WTC11 (cell line): ENCODE data around the gene PSMD1. TPM values are rescaled to one million over a fixed set of nuclear protein-coding genes. Genes with fewer than 3 reads are reported as not detected.

Experiments
- ATAC-seq: fragments of 200-7000 bp; cut with Tn5 transposase; 2 replicates; pipeline ENCODE4 v1.10.0; 2021; ENCODE audit warnings: mild to moderate bottlenecking, moderate library complexity
- CTCF ChIA-PET: fragments of 300-600 bp; sonication (Branson Sonifier 250); formaldehyde crosslinking; loops from one replicate; lab custom pipeline; 2021; ENCODE audit warnings: antibody characterized with exemption; lab: Charles Lee
- POLR2A ChIA-PET: fragments of 350-600 bp; sonication (Branson Sonifier 250); formaldehyde crosslinking; loops from one replicate; lab custom pipeline; 2021; ENCODE audit warnings: antibody characterized with exemption; lab: Charles Lee
- DNase-seq: peaks from one replicate; pipeline ENCODE4 v3.0.0; 2021; ENCODE audit warnings: low spot score
- H3K27ac Mint-ChIP-seq: 2 replicates; pipeline ENCODE4 v1.8.0; 2021; ENCODE audit warnings: mixed read lengths
- H3K27me3 Mint-ChIP-seq: 2 replicates; pipeline ENCODE4 v1.8.0; 2021; ENCODE audit warnings: low read depth, mild to moderate bottlenecking, moderate library complexity, mixed read lengths
- H3K36me3 Mint-ChIP-seq: 2 replicates; pipeline ENCODE4 v1.8.0; 2021; ENCODE audit warnings: mixed read lengths
- H3K4me1 Mint-ChIP-seq: 2 replicates; pipeline ENCODE4 v1.8.0; 2022; ENCODE audit warnings: mixed read lengths
- H3K4me3 Mint-ChIP-seq: 2 replicates; pipeline ENCODE4 v1.8.0; 2021; ENCODE audit warnings: mild to moderate bottlenecking, moderate library complexity, mixed read lengths
- H3K9me3 Mint-ChIP-seq: 2 replicates; pipeline ENCODE4 v1.8.0; 2021; ENCODE audit warnings: mixed read lengths
- CBFB ChIP-seq: sonication (generic); formaldehyde crosslinking; IDR thresholded peaks from 2 replicates; pipeline ENCODE4 v1.8.1; 2022; ENCODE audit warnings: mild to moderate bottlenecking, low read depth, missing genetic modification reagents
- CREM ChIP-seq: sonication (generic); formaldehyde crosslinking; IDR thresholded peaks from 2 replicates; pipeline ENCODE4 v1.8.1; 2022; ENCODE audit warnings: mild to moderate bottlenecking, missing genetic modification reagents, moderate library complexity
- ETV6 ChIP-seq: sonication (generic); formaldehyde crosslinking; IDR thresholded peaks from 2 replicates; pipeline ENCODE4 v1.8.1; 2022; ENCODE audit warnings: mild to moderate bottlenecking, missing genetic modification reagents
- FOXK1 ChIP-seq: sonication (generic); formaldehyde crosslinking; IDR thresholded peaks from 2 replicates; pipeline ENCODE4 v1.8.0; 2022; ENCODE audit warnings: mild to moderate bottlenecking, moderate library complexity, missing genetic modification reagents
- MYBL2 ChIP-seq: sonication (generic); formaldehyde crosslinking; IDR thresholded peaks from 2 replicates; pipeline ENCODE4 v1.8.1; 2023; ENCODE audit warnings: mild to moderate bottlenecking, moderate library complexity, missing genetic modification reagents
- SMAD4 ChIP-seq: sonication (generic); formaldehyde crosslinking; IDR thresholded peaks from 2 replicates; pipeline ENCODE4 v1.8.0; 2022; ENCODE audit warnings: mild to moderate bottlenecking, missing genetic modification reagents
- TEAD4 ChIP-seq: sonication (generic); formaldehyde crosslinking; IDR thresholded peaks from 2 replicates; pipeline ENCODE4 v1.8.0; 2022; ENCODE audit warnings: mild to moderate bottlenecking, missing genetic modification reagents
- ZNF121 ChIP-seq: sonication (generic); formaldehyde crosslinking; IDR thresholded peaks from 2 replicates; pipeline ENCODE4 v1.8.0; 2023; ENCODE audit warnings: missing genetic modification reagents
- ZNF219 ChIP-seq: sonication (generic); formaldehyde crosslinking; IDR thresholded peaks from 2 replicates; pipeline ENCODE4 v1.8.0; 2023; ENCODE audit warnings: missing genetic modification reagents, mild to moderate bottlenecking, borderline replicate concordance
- ZNF232 ChIP-seq: sonication (generic); formaldehyde crosslinking; IDR thresholded peaks from 2 replicates; pipeline ENCODE4 v1.8.0; 2022; ENCODE audit warnings: mild to moderate bottlenecking, missing genetic modification reagents
- ZNF423 ChIP-seq: fragments of 250-450 bp; sonication (Bioruptor Pico); IDR thresholded peaks from 2 replicates; pipeline ENCODE4 v2.1.2; 2022; ENCODE audit warnings: mild to moderate bottlenecking, moderate library complexity
- total RNA-seq: library from RNA; stranded (reverse); gene quantifications from 3 replicates; pipeline ENCODE4 v1.2.3, GENCODE V29; 2021
- TF ChIP-seq, protein P1 (sequence below): sonication (generic); formaldehyde crosslinking; IDR thresholded peaks from 2 replicates; pipeline ENCODE4 v1.8.1; 2023; ENCODE audit warnings: mild to moderate bottlenecking, moderate library complexity, missing genetic modification reagents
- TF ChIP-seq, protein P2 (sequence below): sonication (generic); formaldehyde crosslinking; IDR thresholded peaks from 2 replicates; pipeline ENCODE4 v1.8.1; 2023; ENCODE audit warnings: mild to moderate bottlenecking, missing genetic modification reagents
- TF ChIP-seq, protein P3 (sequence below): sonication (generic); formaldehyde crosslinking; IDR thresholded peaks from 2 replicates; pipeline ENCODE4 v1.8.1; 2023; ENCODE audit warnings: mild to moderate bottlenecking, missing genetic modification reagents, borderline replicate concordance
- TF ChIP-seq, protein P4 (sequence below): sonication (generic); formaldehyde crosslinking; IDR thresholded peaks from 2 replicates; pipeline ENCODE4 v1.8.0; 2022; ENCODE audit warnings: mild to moderate bottlenecking, missing genetic modification reagents
- TF ChIP-seq, protein P5 (sequence below): sonication (generic); formaldehyde crosslinking; IDR thresholded peaks from 2 replicates; pipeline ENCODE4 v1.8.0; 2022; ENCODE audit warnings: mild to moderate bottlenecking, missing genetic modification reagents
- TF ChIP-seq, protein P6 (sequence below): fragments of 250-450 bp; sonication (Bioruptor Pico); IDR thresholded peaks from 2 replicates; pipeline ENCODE4 v1.8.0; 2021; ENCODE audit warnings: mild to moderate bottlenecking
- TF ChIP-seq, protein P7 (sequence below): fragments of 250-450 bp; sonication (Bioruptor Pico); IDR thresholded peaks from 2 replicates; pipeline ENCODE4 v1.9.0; 2021; ENCODE audit warnings: mild to moderate bottlenecking

The PSMD1 gene
- total RNA-seq, 1 experiment from 2014 or later = 163 TPM

DNA sequence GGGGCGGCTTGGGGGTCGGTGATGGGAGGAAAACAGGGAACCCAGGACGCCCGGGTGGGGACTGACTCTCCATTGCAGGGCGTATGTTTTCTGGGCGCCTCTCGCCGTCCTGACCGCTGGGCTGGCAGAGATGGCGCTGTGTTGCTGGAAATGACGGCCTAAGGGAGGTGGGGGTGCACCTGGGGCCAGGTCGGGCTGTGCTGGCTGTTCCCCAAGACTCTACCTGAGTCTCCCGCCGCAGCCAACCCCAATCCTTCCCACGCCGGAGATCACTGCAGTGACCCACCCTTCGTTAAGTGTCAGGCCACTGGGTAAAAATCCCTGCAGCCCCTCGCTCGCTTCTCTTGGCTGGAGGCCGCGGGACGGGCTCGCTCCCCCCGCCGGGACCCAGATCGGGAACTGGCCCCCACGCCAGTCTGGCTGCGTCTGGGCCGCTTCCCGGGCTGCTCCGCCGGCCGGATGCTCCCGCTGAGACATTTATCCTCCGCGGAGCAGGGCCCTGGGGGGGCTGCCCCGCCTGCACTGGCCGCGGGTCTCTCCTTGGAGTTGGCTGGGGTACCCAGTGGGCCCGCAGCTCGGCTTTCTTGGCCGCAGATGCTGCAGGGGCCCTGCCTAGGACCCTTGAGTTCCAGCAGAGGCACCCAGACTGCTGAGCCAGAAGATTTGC lies 134.0 kb downstream of the PSMD1 start:
- DNase-seq (peak; percentile 70), ATAC-seq (peak; percentile 75)
- no peaks in the 10 kb centered on the region for H3K9me3 Mint-ChIP-seq
- CTCF ChIA-PET = interaction anchor here (0.9 to 2.1 kb wide), 6 partner anchors 8 to 261 kb away, joined by 3 to 11 read pairs (median 6); no protein-coding TSS in a partner anchor
- no peaks in the 10 kb centered on the region for H3K36me3 Mint-ChIP-seq
- H3K4me1 Mint-ChIP-seq = peaks cover 33% of the 10 kb centered on the region
- peak; percentile 87 for TF ChIP-seq ZNF423
- TF ChIP-seq, protein P1, sequence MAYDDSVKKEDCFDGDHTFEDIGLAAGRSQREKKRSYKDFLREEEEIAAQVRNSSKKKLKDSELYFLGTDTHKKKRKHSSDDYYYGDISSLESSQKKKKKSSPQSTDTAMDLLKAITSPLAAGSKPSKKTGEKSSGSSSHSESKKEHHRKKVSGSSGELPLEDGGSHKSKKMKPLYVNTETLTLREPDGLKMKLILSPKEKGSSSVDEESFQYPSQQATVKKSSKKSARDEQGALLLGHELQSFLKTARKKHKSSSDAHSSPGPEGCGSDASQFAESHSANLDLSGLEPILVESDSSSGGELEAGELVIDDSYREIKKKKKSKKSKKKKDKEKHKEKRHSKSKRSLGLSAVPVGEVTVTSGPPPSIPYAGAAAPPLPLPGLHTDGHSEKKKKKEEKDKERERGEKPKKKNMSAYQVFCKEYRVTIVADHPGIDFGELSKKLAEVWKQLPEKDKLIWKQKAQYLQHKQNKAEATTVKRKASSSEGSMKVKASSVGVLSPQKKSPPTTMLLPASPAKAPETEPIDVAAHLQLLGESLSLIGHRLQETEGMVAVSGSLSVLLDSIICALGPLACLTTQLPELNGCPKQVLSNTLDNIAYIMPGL (CRISPR knock-in tag) = peak; percentile 72; the same call in 1 of the 2 replicates
- TF ChIP-seq, protein P2, sequence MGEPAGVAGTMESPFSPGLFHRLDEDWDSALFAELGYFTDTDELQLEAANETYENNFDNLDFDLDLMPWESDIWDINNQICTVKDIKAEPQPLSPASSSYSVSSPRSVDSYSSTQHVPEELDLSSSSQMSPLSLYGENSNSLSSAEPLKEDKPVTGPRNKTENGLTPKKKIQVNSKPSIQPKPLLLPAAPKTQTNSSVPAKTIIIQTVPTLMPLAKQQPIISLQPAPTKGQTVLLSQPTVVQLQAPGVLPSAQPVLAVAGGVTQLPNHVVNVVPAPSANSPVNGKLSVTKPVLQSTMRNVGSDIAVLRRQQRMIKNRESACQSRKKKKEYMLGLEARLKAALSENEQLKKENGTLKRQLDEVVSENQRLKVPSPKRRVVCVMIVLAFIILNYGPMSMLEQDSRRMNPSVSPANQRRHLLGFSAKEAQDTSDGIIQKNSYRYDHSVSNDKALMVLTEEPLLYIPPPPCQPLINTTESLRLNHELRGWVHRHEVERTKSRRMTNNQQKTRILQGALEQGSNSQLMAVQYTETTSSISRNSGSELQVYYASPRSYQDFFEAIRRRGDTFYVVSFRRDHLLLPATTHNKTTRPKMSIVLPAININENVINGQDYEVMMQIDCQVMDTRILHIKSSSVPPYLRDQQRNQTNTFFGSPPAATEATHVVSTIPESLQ (CRISPR knock-in tag) = no peak
- TF ChIP-seq ETV6 (CRISPR knock-in tag) = peak; percentile 56; the same call in 1 of the 2 replicates
- TF ChIP-seq, protein P3, sequence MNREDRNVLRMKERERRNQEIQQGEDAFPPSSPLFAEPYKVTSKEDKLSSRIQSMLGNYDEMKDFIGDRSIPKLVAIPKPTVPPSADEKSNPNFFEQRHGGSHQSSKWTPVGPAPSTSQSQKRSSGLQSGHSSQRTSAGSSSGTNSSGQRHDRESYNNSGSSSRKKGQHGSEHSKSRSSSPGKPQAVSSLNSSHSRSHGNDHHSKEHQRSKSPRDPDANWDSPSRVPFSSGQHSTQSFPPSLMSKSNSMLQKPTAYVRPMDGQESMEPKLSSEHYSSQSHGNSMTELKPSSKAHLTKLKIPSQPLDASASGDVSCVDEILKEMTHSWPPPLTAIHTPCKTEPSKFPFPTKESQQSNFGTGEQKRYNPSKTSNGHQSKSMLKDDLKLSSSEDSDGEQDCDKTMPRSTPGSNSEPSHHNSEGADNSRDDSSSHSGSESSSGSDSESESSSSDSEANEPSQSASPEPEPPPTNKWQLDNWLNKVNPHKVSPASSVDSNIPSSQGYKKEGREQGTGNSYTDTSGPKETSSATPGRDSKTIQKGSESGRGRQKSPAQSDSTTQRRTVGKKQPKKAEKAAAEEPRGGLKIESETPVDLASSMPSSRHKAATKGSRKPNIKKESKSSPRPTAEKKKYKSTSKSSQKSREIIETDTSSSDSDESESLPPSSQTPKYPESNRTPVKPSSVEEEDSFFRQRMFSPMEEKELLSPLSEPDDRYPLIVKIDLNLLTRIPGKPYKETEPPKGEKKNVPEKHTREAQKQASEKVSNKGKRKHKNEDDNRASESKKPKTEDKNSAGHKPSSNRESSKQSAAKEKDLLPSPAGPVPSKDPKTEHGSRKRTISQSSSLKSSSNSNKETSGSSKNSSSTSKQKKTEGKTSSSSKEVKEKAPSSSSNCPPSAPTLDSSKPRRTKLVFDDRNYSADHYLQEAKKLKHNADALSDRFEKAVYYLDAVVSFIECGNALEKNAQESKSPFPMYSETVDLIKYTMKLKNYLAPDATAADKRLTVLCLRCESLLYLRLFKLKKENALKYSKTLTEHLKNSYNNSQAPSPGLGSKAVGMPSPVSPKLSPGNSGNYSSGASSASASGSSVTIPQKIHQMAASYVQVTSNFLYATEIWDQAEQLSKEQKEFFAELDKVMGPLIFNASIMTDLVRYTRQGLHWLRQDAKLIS = no peak
- TF ChIP-seq, protein P4, sequence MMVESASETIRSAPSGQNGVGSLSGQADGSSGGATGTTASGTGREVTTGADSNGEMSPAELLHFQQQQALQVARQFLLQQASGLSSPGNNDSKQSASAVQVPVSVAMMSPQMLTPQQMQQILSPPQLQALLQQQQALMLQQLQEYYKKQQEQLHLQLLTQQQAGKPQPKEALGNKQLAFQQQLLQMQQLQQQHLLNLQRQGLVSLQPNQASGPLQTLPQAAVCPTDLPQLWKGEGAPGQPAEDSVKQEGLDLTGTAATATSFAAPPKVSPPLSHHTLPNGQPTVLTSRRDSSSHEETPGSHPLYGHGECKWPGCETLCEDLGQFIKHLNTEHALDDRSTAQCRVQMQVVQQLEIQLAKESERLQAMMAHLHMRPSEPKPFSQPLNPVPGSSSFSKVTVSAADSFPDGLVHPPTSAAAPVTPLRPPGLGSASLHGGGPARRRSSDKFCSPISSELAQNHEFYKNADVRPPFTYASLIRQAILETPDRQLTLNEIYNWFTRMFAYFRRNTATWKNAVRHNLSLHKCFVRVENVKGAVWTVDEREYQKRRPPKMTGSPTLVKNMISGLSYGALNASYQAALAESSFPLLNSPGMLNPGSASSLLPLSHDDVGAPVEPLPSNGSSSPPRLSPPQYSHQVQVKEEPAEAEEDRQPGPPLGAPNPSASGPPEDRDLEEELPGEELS = no peak; the same call in 1 of the 2 replicates
- no peak for TF ChIP-seq CREM (CRISPR knock-in tag)
- TF ChIP-seq ZNF232 (CRISPR knock-in tag) = no peak
- TF ChIP-seq CBFB (CRISPR knock-in tag) = 0 out of 2 replicates have a peak, but pooled peaks have one; percentile 62
- TF ChIP-seq TEAD4 (CRISPR knock-in tag) = no peak
- TF ChIP-seq ZNF121 (CRISPR knock-in tag) = 0 out of 2 replicates have a peak, but pooled peaks have one; percentile 47
- TF ChIP-seq, protein P5, sequence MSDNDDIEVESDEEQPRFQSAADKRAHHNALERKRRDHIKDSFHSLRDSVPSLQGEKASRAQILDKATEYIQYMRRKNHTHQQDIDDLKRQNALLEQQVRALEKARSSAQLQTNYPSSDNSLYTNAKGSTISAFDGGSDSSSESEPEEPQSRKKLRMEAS (CRISPR knock-in tag) = peak; percentile 40; the same call in 1 of the 2 replicates
- TF ChIP-seq, protein P6, sequence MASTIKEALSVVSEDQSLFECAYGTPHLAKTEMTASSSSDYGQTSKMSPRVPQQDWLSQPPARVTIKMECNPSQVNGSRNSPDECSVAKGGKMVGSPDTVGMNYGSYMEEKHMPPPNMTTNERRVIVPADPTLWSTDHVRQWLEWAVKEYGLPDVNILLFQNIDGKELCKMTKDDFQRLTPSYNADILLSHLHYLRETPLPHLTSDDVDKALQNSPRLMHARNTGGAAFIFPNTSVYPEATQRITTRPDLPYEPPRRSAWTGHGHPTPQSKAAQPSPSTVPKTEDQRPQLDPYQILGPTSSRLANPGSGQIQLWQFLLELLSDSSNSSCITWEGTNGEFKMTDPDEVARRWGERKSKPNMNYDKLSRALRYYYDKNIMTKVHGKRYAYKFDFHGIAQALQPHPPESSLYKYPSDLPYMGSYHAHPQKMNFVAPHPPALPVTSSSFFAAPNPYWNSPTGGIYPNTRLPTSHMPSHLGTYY (CRISPR knock-in tag) = no peak
- 0 out of 2 replicates have a peak, but pooled peaks have one; percentile 33 for TF ChIP-seq ZNF219 (CRISPR knock-in tag)
- TF ChIP-seq FOXK1 = peak; percentile 34; the same call in 1 of the 2 replicates
- TF ChIP-seq, protein P7, sequence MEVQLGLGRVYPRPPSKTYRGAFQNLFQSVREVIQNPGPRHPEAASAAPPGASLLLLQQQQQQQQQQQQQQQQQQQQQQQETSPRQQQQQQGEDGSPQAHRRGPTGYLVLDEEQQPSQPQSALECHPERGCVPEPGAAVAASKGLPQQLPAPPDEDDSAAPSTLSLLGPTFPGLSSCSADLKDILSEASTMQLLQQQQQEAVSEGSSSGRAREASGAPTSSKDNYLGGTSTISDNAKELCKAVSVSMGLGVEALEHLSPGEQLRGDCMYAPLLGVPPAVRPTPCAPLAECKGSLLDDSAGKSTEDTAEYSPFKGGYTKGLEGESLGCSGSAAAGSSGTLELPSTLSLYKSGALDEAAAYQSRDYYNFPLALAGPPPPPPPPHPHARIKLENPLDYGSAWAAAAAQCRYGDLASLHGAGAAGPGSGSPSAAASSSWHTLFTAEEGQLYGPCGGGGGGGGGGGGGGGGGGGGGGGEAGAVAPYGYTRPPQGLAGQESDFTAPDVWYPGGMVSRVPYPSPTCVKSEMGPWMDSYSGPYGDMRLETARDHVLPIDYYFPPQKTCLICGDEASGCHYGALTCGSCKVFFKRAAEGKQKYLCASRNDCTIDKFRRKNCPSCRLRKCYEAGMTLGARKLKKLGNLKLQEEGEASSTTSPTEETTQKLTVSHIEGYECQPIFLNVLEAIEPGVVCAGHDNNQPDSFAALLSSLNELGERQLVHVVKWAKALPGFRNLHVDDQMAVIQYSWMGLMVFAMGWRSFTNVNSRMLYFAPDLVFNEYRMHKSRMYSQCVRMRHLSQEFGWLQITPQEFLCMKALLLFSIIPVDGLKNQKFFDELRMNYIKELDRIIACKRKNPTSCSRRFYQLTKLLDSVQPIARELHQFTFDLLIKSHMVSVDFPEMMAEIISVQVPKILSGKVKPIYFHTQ (CRISPR knock-in tag) = no peak
- TF ChIP-seq SMAD4 = peak; percentile 79; the same call in 1 of the 2 replicates
- TF ChIP-seq MYBL2 (CRISPR knock-in tag) = 0 out of 2 replicates have a peak, but pooled peaks have one; percentile 45
- POLR2A ChIA-PET = interaction anchor here (0.7 to 1.2 kb wide), 3 partner anchors 262 to 293 kb away, joined by 3 to 5 read pairs (median 5); no protein-coding TSS in a partner anchor
- no peak overlapping the region for H3K27ac Mint-ChIP-seq
- H3K27me3 Mint-ChIP-seq = no peaks in the 10 kb centered on the region
- peak overlapping the region; percentile 52 for H3K4me3 Mint-ChIP-seq
